ENCODE data around the gene CNOT8. TPM values are rescaled to one million over a fixed set of nuclear protein-coding genes. Genes with fewer than 3 reads are reported as not detected.

The CNOT8 gene
- total and polyA plus RNA-seq, 9 of the 15 experiments (the other 6 are each of a cell fraction or from before 2014, with no cell fraction given), result 15.2 to 68.9 (median 52.1) TPM

DNA sequence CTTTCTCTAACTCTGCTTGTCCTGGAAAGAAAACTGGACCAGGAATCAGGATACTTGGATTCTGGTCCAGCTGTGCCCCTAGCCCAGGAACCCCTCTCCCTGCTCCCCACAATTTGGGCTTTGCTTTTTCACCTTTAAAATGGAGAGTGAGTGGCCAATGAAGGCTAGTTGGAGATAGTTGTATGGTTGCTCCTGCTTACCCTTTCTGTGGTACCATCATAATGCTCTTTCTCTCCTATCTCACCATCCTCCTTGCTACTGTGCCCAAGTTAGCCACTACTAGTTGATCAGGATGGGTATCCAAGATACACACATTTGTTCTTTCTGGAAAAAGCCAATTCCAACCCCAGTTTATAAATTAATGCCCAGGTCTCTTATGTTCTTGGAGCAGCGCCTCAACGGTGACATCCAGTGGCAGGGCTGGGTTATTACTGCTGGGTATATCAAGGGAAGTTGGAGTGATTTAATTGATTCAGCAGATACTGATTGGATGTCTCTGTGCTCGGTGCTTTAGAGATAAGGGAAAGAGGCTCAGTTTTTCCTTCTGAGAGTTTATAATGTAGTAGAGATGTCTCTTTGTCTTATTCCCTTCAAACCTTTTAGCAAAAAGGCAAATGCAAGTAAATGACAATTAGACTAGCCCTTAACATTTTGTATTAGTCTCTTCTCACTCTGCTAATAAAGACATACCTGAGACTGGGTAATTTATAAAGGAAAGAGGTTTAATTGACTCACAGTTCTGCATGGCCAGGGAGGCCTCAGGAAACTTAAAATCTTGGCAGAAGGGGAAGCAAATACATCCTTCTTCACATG is 46.6 kb upstream of the CNOT8 start (continued):
- TF ChIP-seq ATF7 (IDR thresholded peaks at IDR 0.05) (0 out of 2 replicates have a peak, but pooled peaks have one; percentile 29), SMC3 (conservative IDR thresholded peaks at IDR 0.05; ENCODE audit: insufficient read depth, low read depth, low read length) (peak; percentile 48), CTCF (IDR thresholded peaks at IDR 0.05 in 2 of 3, conservative IDR thresholded peaks at IDR 0.05 in 1 of 3; ENCODE audit: insufficient read depth in 2 of 3, low read depth in 1 of 3, low read length in 3 of 3) (peak; percentile 80 to 88 (median 82)), VEZF1 (CRISPR knock-in tag; IDR thresholded peaks at IDR 0.05) (peak; percentile 42; the same call in 1 of the 2 replicates), LCOR (CRISPR knock-in tag; IDR thresholded peaks at IDR 0.05) (peak; percentile 55; the same call in 1 of the 2 replicates), ARID3A (IDR thresholded peaks at IDR 0.05; ENCODE audit: borderline replicate concordance, low read depth, low read length) (0 out of 2 replicates have a peak, but pooled peaks have one; percentile 62), DEAF1 (CRISPR knock-in tag; IDR thresholded peaks at IDR 0.05) (peak; percentile 76), ZNF507 (tag; conservative IDR thresholded peaks at IDR 0.05) (no peak), SIX5 (IDR thresholded peaks at IDR 0.05; ENCODE audit: borderline replicate concordance in 1 of 2, insufficient read depth in 1 of 2, low read depth in 1 of 2, low read length in 2 of 2) (0 out of 4 replicates have a peak, but pooled peaks of 1 of the 2 experiments have one; percentile 13), C11orf30 (IDR thresholded peaks at IDR 0.05; ENCODE audit: low read depth) (0 out of 2 replicates have a peak, but pooled peaks have one; percentile 41)
- TF ChIP-seq, protein P1, sequence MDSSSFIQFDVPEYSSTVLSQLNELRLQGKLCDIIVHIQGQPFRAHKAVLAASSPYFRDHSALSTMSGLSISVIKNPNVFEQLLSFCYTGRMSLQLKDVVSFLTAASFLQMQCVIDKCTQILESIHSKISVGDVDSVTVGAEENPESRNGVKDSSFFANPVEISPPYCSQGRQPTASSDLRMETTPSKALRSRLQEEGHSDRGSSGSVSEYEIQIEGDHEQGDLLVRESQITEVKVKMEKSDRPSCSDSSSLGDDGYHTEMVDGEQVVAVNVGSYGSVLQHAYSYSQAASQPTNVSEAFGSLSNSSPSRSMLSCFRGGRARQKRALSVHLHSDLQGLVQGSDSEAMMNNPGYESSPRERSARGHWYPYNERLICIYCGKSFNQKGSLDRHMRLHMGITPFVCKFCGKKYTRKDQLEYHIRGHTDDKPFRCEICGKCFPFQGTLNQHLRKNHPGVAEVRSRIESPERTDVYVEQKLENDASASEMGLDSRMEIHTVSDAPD (CRISPR knock-in tag; IDR thresholded peaks at IDR 0.05), result no peak
